ENCODE results near the gene TOP2B.

The TOP2B gene

GRCh38 chr3:25653322-25653721 lies 11.4 kb downstream of the TOP2B start:
- peaks cover 64% of the 10 kb centered on the region for H4K20me1 ChIP-seq (ENCODE audit: insufficient read depth, low read length)
- TF ChIP-seq EZH2phosphoT487 (IDR thresholded peaks at IDR 0.05; ENCODE audit: low read depth) (no peak), CTCF (IDR thresholded peaks at IDR 0.05; ENCODE audit: low read depth, low read length) (no peak)
- H3K9me3 ChIP-seq (ENCODE audit: insufficient read depth, low read length), result peaks cover 5% of the 10 kb centered on the region; the same call in 1 of the 2 replicates
- no peaks in the 10 kb centered on the region for H3K27me3 ChIP-seq (ENCODE audit: low read depth, low read length)
- H3K79me2 ChIP-seq (ENCODE audit: low read length), result peaks cover 86% of the 10 kb centered on the region
- H3K27ac ChIP-seq (ENCODE audit: low read length), result no peak overlapping the region
- no peak overlapping the region for H3K4me3 ChIP-seq (ENCODE audit: low read length)
- H3K4me1 ChIP-seq (ENCODE audit: low read length), result no peaks in the 10 kb centered on the region
- H2AFZ ChIP-seq (ENCODE audit: low read depth, low read length), result no peak overlapping the region
- H3K4me2 ChIP-seq (ENCODE audit: low read length), result no peak overlapping the region
- H3K36me3 ChIP-seq (replicated peaks; ENCODE audit: low read depth, low read length), result peaks cover 8% of the 10 kb centered on the region
- H3K9ac ChIP-seq (ENCODE audit: low read length), result no peak overlapping the region

- H3K27ac ChIP-seq (ENCODE audit: low read length), result no peak overlapping the region
- peaks cover 8% of the 10 kb centered on the region for H3K36me3 ChIP-seq (replicated peaks; ENCODE audit: low read depth, low read length)
- peaks cover 68% of the 10 kb centered on the region for H4K20me1 ChIP-seq (ENCODE audit: insufficient read depth, low read length)
- H3K9me3 ChIP-seq (ENCODE audit: insufficient read depth, low read length), result peaks cover 5% of the 10 kb centered on the region; the same call in 1 of the 2 replicates
- no peak overlapping the region for H3K4me2 ChIP-seq (ENCODE audit: low read length)
- H2AFZ ChIP-seq (ENCODE audit: low read depth, low read length), result no peak overlapping the region
- no peaks in the 10 kb centered on the region for H3K27me3 ChIP-seq (ENCODE audit: low read depth, low read length)
- H3K79me2 ChIP-seq (ENCODE audit: low read length), result peaks cover 91% of the 10 kb centered on the region
- H3K4me3 ChIP-seq (ENCODE audit: low read length), result no peak overlapping the region
- no peak for TF ChIP-seq CTCF (IDR thresholded peaks at IDR 0.05; ENCODE audit: low read depth, low read length)
- no peak for TF ChIP-seq EZH2phosphoT487 (IDR thresholded peaks at IDR 0.05; ENCODE audit: low read depth)
- 0 out of 2 replicates have a peak, but pooled peaks cover under 1% of the 10 kb centered on the region for H3K4me1 ChIP-seq (ENCODE audit: low read length)
- H3K9ac ChIP-seq (ENCODE audit: low read length), result no peak overlapping the region
Measured at GRCh38 chr3:25652921-25653320, 11.8 kb downstream of the TOP2B start.

- H3K36me3 ChIP-seq (replicated peaks; ENCODE audit: low read depth, low read length), result peaks cover 8% of the 10 kb centered on the region
- H3K4me3 ChIP-seq (ENCODE audit: low read length), result no peak overlapping the region
- no peak overlapping the region for H3K9ac ChIP-seq (ENCODE audit: low read length)
- no peaks in the 10 kb centered on the region for H3K27me3 ChIP-seq (ENCODE audit: low read depth, low read length)
- H3K79me2 ChIP-seq (ENCODE audit: low read length), result peaks cover 76% of the 10 kb centered on the region
- peaks cover 5% of the 10 kb centered on the region; the same call in 1 of the 2 replicates for H3K9me3 ChIP-seq (ENCODE audit: insufficient read depth, low read length)
- H4K20me1 ChIP-seq (ENCODE audit: insufficient read depth, low read length), result peaks cover 53% of the 10 kb centered on the region
- TF ChIP-seq CTCF (IDR thresholded peaks at IDR 0.05; ENCODE audit: low read depth, low read length), result no peak
- no peak for TF ChIP-seq EZH2phosphoT487 (IDR thresholded peaks at IDR 0.05; ENCODE audit: low read depth)
- 0 out of 2 replicates have a peak, but pooled peaks cover 2% of the 10 kb centered on the region for H3K4me1 ChIP-seq (ENCODE audit: low read length)
- no peak overlapping the region for H3K4me2 ChIP-seq (ENCODE audit: low read length)
- no peak overlapping the region for H2AFZ ChIP-seq (ENCODE audit: low read depth, low read length)
- H3K27ac ChIP-seq (ENCODE audit: low read length), result no peak overlapping the region
Measured at GRCh38 chr3:25648925-25649830, 15.5 kb downstream of the TOP2B start.

- TF ChIP-seq EZH2phosphoT487 (IDR thresholded peaks at IDR 0.05; ENCODE audit: low read depth) (no peak), CTCF (IDR thresholded peaks at IDR 0.05; ENCODE audit: low read depth, low read length) (peak; percentile 98)
- Histone ChIP-seq H3K9ac (ENCODE audit: low read length) (no peak overlapping the region), H3K4me1 (ENCODE audit: low read length) (0 out of 2 replicates have a peak, but pooled peaks cover 2% of the 10 kb centered on the region), H3K9me3 (ENCODE audit: insufficient read depth, low read length) (peaks cover 5% of the 10 kb centered on the region; the same call in 1 of the 2 replicates), H4K20me1 (ENCODE audit: insufficient read depth, low read length) (peaks cover 43% of the 10 kb centered on the region), H3K27me3 (ENCODE audit: low read depth, low read length) (no peaks in the 10 kb centered on the region), H3K27ac (ENCODE audit: low read length) (no peak overlapping the region), H3K4me2 (ENCODE audit: low read length) (no peak overlapping the region), H3K4me3 (ENCODE audit: low read length) (no peak overlapping the region), H3K36me3 (replicated peaks; ENCODE audit: low read depth, low read length) (peaks cover 8% of the 10 kb centered on the region), H2AFZ (ENCODE audit: low read depth, low read length) (no peak overlapping the region), H3K79me2 (ENCODE audit: low read length) (peaks cover 66% of the 10 kb centered on the region)
Measured at GRCh38 chr3:25648107-25648535, 16.6 kb downstream of the TOP2B start.
